KOPT-K1 (cell line): ENCODE measurements around the gene RMND1.
"Not testable (repeated sequence)": the region's sequence is repeated elsewhere in the genome, so short reads cannot be mapped to it uniquely, and the experiment has no call there.

ENCODE experiments used
- H3K27ac ChIP-seq: fragments of 200-600 bp; sonication (generic); 2 replicates; pipeline ENCODE4 v1.5.1; 2016; ENCODE audit warnings: antibody characterized with exemption, mild to moderate bottlenecking, low read depth, low read length; ENCODE audit not compliant: poor library complexity, severe bottlenecking
- H3K36me3 ChIP-seq: fragments of 200-600 bp; sonication (generic); 2 replicates; pipeline ENCODE4 v1.5.1; 2017; ENCODE audit warnings: antibody characterized with exemption, mild to moderate bottlenecking, low read length, moderate library complexity; ENCODE audit not compliant: insufficient read depth
- H3K9me3 ChIP-seq: fragments of 200-600 bp; sonication (generic); 2 replicates; pipeline ENCODE4 v1.5.1; 2017; ENCODE audit warnings: antibody characterized with exemption, low read length, mild to moderate bottlenecking; ENCODE audit not compliant: insufficient read depth, poor library complexity, severe bottlenecking

The RMND1 gene

GRCh38 chr6:151478670-151479069, 26.7 kb upstream of the RMND1 start:
- Histone ChIP-seq H3K27ac (no peak overlapping the region), H3K9me3 (no peaks in the 10 kb centered on the region)

GRCh38 chr6:151477726-151478125, 25.8 kb upstream of the RMND1 start:
- Histone ChIP-seq H3K27ac (no peak overlapping the region), H3K9me3 (no peaks in the 10 kb centered on the region), H3K36me3 (no peaks in the 10 kb centered on the region)

More at GRCh38 chr6:151478670-151479069, 26.7 kb upstream of the RMND1 start:
- no peaks in the 10 kb centered on the region for H3K36me3 ChIP-seq

DNA sequence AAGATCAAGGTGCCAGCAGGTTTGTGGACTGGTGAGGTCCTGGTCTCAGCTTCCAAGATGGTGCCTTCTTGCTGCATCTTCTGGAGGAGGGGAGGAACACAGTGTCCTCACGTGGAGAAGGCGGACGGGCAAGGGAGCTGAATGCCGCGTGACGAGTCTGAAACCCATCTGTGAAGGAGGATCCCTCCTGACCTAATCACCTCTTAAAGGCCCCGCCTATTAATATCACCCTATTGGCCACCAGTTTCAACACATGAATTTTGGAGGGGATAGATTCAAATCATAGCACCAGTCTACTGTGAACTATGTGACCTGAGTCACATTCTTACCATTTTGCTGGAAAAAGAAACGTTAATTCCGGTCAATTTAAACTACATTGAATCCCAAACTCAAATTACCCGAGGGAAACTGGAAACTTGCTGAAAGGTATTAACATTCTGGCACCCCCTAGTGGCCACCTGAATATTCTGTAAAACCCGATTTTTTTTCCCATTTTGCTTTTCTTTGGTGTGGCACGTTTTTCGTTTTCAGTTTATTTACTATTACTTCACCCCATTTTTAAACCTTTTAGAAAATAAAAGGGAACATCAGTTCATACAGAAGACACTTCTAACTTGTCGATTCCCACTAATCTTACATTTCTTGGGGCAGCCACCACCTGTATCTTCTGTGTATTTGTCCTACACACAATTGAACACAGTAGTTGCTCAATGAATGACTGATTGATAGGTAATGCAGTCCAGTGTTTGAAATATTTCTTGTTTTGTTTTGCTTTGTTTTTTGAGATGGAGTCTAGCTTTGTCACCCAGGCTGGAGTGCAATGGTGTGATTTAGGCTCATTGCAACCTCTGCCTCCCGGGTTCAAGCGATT, 24.0 kb upstream of the RMND1 start:
- no peaks in the 10 kb centered on the region for H3K36me3 ChIP-seq
- no peaks in the 10 kb centered on the region for H3K9me3 ChIP-seq
- H3K27ac ChIP-seq, result no peak overlapping the region

- Histone ChIP-seq H3K27ac (no peak overlapping the region), H3K36me3 (peaks cover 54% of the 10 kb centered on the region), H3K9me3 (no peaks in the 10 kb centered on the region)
Observed at GRCh38 chr6:151464702-151465101, 12.8 kb upstream of the RMND1 start.

DNA sequence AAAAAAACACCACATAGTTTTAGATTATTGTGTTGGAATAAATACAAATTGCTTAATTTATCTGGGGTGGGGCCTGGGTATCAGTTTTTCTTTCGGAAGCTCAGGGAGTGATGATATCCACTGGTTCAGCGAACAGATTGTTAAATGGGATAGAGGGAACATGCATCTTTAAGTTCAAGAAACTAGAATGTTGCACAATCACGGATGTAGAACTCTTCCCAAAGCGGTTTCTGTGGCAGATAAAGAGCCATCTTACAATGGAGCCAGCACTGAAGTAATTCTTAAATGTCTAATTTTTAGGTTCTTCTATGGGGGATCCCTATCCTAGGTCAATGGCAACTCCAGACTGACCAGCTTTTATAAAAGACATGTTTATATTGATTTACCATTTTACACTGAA, 9.7 kb upstream of the RMND1 start:
- H3K36me3 ChIP-seq, result peaks cover 64% of the 10 kb centered on the region
- H3K9me3 ChIP-seq, result no peaks in the 10 kb centered on the region
- H3K27ac ChIP-seq, result no peak overlapping the region

GRCh38 chr6:151455751-151456398, 3.9 kb upstream of the RMND1 start:
- H3K9me3 ChIP-seq, H3K27ac ChIP-seq: not testable (repeated sequence)
- peaks cover 37% of the 10 kb centered on the region for H3K36me3 ChIP-seq

DNA sequence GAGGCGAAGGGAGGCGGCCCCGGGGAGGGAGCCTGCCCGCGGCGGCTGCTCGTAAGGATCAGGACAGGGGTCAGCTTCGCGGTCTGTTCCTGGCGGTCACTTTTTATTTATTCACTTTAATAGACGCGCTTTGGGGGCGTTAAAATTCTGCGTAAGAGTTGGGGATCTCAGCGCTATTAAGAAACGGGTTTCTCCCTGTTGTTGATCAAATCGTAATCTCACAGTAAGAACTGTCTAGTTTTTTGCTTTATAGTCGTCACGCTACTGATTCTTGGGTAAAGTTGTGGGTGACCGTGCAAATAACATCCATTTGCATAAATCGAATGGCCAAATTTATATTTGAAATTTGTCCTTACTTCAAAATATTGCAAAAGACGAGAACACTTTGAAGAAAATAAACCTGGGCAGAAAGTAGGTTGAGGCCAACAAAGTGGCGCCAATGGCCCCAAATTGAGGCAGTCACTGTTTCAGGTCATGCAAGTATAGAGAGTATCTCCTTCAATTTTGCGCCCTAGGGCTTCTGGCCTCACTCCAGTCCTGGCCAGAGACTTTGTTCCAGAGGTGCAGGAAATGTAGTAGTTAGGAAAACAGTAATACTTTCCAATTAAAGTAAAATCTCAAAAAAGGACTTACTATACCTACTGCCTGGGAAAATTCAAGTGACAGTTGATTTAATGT, 963 bp upstream of the RMND1 start:
- H3K9me3 ChIP-seq, result no peaks in the 10 kb centered on the region
- peaks cover 7% of the 10 kb centered on the region for H3K36me3 ChIP-seq
- peak overlapping the region; percentile 67 for H3K27ac ChIP-seq

DNA sequence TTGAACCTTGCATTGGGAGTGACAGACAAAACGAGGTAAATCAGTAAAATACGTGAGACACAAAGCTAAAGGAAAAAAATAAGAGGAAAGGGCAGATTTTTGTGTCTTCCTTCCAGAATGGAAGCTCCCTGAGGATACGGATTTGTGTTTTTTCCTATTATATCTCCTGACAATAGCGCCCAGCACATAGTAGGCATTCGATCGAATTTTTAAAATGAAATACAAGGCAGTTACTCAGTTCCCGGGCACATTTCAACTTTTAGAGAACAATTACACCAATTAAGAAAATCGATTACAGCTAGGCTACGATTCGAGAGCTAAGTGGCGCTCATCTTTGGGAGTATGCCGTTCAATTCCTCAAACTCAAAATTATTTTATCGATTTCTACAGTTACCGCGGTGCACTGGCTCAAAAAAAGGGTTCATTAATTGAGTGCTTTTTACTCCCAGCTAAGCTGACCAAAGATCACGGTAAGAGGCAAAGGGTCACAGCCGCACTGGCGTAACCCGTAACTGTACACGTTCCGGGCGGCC, 443 bp downstream of the RMND1 start:
- no peaks in the 10 kb centered on the region for H3K9me3 ChIP-seq
- no peaks in the 10 kb centered on the region; the same call in 1 of the 2 replicates for H3K36me3 ChIP-seq
- H3K27ac ChIP-seq, result peak overlapping the region; percentile 73

DNA sequence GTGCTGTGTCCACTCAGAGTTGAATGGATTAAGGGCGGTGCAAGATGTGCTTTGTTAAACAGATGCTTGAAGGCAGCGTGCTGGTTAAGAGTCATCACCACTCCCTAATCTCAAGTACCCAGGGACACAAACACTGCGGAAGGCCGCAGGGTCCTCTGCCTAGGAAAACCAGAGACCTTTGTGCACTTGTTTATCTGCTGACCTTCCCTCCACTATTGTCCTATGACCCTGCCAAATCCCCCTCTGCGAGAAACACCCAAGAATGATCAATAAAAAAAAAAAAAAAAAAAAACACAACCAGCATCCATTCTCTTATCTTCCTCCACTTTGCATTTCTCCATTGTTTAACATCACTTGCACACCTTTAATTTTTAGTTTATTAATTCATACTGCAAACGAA, 998 bp downstream of the RMND1 start:
- not testable (repeated sequence) for H3K36me3 ChIP-seq, H3K9me3 ChIP-seq
- H3K27ac ChIP-seq, result peak overlapping the region; percentile 73

DNA sequence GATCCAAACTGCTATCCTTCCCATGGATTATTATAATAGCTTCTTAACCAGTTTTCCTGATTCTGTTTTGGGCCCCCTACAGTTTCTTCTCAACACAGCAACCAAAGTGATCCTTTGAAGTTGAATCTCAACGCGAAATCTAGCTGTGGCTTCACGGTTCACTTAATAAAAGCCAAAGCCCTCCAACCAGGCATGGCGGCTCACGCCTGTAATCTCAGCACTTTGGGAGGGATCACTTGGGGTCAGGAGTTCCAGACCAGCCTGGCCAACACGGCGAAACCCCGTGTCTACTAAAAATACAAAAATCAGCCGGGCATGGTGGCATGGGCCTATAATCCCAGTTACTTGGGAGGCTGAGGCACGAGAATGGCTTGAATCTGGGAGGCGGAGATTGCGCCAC, 3.3 kb downstream of the RMND1 start:
- H3K27ac ChIP-seq, result no peak overlapping the region
- peaks cover 20% of the 10 kb centered on the region for H3K36me3 ChIP-seq
- H3K9me3 ChIP-seq, result no peaks in the 10 kb centered on the region

- H3K27ac ChIP-seq, result no peak overlapping the region
- no peaks in the 10 kb centered on the region for H3K9me3 ChIP-seq
- H3K36me3 ChIP-seq, result peaks cover 33% of the 10 kb centered on the region
Observed at GRCh38 chr6:151447237-151447636, 4.7 kb downstream of the RMND1 start.

GRCh38 chr6:151445482-151445881, 6.4 kb downstream of the RMND1 start:
- H3K27ac ChIP-seq, result no peak overlapping the region
- peaks cover 44% of the 10 kb centered on the region for H3K36me3 ChIP-seq

DNA sequence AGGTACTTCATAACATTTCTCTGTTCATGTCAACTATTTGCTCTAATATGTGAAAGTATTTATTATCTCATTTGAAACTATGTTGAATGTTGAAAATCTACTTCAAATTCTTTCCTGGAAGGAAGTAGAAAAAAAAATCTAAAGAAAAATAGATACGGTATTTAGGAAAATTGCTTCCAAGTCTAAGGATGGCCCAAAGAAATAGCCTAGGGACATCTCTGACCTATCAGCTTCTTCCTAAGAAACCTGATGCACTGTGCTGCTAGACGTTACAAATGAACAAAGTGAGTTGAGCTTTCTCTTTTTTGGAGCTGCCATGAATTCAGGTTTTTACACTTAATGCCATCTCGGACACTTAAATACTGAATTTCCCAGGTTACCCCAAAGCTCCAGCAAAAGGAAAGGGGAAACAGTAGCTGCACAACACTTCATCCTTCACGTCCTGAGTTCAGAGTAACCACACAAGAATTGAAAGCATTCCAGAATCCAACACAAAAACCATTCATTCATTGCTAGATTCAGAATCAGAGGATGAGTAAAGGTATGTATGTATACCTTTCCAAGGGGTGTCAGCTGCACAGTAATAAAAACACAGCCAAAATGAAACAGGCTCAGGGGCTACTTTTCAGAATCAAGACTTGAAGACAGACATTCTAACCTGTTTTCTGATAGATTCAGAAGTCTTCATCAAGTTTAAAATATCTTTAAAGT, 7.9 kb downstream of the RMND1 start:
- H3K27ac ChIP-seq, result no peak overlapping the region
- peaks cover 54% of the 10 kb centered on the region for H3K36me3 ChIP-seq
- no peaks in the 10 kb centered on the region for H3K9me3 ChIP-seq

More at GRCh38 chr6:151445482-151445881, 6.4 kb downstream of the RMND1 start:
- no peaks in the 10 kb centered on the region for H3K9me3 ChIP-seq

DNA sequence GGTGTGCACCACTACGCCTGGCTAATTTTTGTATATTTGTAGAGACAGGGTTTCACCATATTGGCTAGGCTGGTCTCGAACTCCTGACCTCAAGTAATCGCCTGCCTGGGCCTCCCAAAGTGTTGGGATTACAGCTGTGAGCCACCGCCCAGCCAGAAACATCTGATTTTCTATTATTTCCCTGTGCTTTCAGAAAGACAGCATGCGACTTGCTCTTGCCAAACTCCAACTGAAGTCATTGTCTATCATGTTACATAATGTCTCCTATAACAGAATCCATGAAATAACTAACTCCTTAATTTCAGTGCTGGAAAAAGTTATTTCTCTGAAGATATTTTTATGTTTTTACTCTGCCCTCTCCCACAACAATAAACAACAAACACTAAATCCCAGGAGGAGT, 8.5 kb downstream of the RMND1 start:
- H3K9me3 ChIP-seq, result no peaks in the 10 kb centered on the region
- H3K36me3 ChIP-seq, result peaks cover 57% of the 10 kb centered on the region
- no peak overlapping the region for H3K27ac ChIP-seq
